HG03439 (cell line): Measurements from ENCODE around the gene EID3.
"Not testable (repeated sequence)": the region's sequence is repeated elsewhere in the genome, so short reads cannot be mapped to it uniquely, and the experiment has no call there.

ENCODE experiments used
- ATAC-seq: cut with Tn5 transposase; IDR thresholded peaks from one replicate; pipeline ENCODE4 v1.9.1; 2021; ENCODE audit warnings: mild to moderate bottlenecking, moderate library complexity; ENCODE audit not compliant: unreplicated experiment

Gene EID3

DNA sequence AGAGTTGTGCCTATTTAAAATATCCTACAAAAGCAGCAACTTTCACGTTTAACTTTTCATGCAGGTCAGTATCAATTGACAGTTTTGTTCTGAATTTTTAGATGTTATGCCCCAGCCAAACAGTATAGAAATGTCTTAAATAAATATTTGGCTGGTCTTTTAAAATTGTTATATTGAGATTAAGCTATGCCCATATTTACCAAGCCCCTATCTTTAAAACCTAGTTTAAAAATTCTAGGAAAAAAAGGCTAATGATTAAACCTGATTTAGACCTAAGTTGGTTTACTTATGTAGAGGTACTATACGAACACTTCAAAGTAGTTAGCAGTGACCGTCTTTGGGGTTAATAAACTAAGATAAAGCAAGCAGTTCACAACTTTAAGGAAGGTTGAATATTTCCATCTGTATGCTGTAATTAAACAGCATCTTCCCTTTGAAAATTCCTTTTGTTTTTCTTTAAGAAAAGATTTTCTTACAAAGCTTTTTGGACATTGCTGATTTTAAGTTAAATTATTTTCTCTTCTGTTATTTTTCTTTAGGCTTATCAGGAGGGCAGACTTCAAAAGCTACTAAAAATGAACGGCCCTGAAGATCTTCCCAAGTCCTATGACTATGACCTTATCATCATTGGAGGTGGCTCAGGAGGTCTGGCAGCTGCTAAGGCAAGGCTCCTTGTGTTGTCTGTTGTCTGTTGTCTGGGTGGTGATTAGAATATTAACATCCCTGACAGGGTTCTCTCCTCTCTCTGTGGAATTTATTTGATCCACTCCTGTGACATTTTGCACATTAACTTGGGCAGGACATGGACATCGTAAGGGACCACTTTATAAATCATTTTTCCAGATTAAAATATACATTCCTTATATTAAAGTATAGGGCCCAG is 7.5 kb downstream of the EID3 start:
- no peak for ATAC-seq

- ATAC-seq, result no peak
These were observed 8.7 kb downstream of the EID3 start for GRCh38 chr12:104312202-104312601.

DNA sequence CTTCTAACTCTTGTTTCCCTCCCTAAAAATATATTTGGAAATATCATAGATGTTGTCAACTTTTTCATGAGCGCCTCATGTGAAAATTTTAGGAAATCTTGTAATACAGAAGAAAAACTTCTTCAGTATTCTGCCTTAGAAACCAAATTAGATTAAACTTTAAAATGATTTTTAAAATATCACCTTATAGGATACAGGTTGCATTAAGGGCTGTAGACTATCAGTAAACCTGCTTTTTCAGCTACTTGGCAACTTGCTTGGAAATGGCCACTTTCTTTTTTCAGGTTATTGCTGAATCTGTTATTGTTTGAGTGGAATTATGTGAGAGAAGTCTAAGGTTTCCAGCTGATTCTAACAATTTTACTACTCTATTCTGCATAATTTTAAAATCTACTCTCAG is 9.1 kb downstream of the EID3 start:
- no peak for ATAC-seq

DNA sequence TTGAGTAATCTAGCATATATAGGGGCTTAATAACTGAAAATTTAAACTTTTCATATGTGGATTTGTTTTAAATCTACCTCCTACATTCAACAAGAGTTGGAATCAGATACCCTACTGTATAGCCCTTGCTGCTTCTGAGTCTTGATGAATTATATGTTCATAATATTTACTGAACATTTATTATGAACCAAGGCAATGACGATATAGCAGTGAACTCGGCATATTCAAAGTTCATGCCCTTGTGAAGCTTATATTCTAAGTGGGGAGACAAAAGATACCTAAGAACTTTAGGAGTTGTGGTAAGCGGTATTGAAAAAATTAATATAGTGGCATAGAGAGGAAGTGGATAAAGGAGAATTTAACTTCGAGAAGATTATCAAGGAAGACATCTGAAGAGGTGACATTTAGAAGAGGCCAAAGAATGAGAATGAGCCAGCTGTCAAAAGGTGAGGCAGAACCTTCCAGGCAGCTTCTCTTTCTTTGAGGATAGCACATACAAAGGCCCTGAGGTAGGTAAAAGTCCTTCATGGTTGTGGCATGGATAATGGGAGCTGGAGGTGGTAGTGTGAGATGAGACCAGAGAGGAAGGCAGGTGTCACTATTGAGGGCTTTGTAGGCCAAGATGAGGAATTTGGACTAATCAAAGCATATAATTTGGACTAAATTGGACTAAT is 10.2 kb downstream of the EID3 start:
- no peak for ATAC-seq

DNA sequence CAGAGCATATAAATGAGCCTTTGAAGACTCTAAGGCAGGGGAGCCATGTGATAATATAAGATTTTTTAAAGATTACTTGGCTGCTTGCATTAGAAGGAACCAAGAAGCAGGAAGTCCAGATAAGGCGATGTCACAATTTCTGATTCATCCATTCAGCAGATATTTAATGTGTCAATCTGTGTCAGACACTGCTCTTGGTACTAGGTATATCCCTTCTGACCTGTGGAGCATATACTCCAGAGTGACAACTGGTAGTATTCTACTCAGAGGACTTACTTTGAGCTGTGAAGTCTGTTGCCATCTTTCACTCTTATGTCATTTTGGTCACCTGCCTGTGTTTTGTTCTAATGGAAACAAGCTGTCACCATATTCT is 10.7 kb downstream of the EID3 start:
- no peak for ATAC-seq

GRCh38 chr12:104315326-104316224 is 12.0 kb downstream of the EID3 start:
- ATAC-seq, result no peak

DNA sequence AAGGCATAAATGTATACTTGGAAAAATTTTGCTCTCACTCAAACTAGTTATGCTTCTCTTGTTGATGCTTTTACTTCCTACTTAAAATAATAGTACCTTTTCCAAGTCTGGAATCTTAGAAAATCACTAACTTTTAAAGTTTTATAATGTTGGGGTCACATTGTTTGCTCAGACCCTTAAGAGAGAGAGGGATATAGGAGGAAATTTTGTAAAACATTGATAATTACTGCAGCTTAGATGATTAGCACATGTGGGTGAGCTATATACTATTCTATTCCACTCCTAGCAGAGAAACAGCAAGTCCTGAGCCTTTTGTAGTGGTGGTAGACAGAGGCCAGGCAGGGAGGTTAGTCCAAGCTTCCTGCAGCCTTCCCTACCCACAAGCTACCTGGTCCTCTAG is 13.4 kb downstream of the EID3 start:
- no peak for ATAC-seq

DNA sequence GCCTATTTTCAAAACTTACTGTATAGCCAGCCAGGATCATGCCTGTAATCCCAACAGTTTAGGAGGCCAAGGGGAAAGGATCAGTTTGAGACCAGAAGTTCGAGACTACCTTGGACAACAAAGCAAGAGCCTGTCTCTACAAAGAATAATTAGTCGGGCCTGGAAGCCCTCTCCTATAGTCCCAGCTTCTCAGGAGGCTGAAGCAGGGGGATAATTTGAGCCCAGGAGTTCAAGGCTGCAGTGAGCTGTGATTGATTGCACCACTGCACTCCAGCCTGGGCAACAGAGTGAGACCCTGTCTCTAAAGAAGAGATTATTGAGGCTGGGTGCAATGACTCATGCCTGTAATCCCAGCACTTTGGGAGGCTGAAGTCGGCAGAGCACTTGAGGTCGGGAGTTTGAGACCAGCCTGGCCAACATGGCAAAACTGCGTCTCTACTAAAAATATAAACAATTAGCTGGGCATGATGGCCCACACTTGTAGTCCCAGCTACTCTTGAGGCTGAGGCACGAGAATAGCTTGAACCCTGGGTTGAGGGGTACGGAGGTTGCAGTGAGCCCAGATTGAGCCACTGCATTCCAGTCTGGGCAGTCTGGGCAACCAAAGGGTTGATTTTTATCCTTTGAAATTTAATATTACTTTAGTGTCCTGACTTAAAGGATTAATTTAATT is 14.1 kb downstream of the EID3 start:
- ATAC-seq, result no peak

- no peak for ATAC-seq
These were observed 15.5 kb downstream of the EID3 start for GRCh38 chr12:104319028-104319427.

DNA sequence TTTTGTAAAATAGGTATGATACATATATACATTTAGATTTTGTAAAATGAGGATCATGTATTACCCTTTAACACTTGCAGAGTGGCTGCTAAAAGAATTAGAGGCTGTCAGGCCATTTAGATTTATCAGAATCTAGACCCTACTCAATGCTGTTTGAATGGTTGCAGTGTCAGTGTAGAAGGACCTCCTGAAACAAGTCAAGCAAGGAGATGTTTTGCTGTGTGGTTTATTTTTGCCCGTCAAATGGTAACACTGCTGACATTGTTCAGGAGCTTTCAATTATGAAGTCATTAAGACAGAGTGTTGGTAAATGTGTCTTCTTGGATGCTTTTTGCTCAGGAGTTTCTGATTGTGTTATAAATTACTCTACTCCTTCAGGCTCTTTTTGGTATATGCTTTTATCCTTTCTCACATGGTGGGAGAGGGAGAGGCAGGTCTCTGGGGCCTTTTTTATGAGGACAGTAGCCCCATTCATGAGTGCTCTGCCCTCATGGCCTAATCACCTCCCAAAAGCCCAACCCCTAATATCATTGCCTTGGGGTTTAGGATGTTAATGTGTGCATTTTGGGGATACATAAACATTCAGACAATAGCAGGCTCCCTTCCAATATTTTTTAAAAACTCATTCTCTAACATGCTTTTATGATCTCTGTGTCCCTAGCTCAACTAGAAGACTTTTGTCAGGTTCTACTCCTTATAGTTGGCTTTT is 16.5 kb downstream of the EID3 start:
- no peak for ATAC-seq

- no peak for ATAC-seq
These were observed 17.1 kb downstream of the EID3 start for GRCh38 chr12:104320627-104321024.

GRCh38 chr12:104321949-104322348 is 18.4 kb downstream of the EID3 start:
- no peak for ATAC-seq

GRCh38 chr12:104322533-104322932 is 19.0 kb downstream of the EID3 start:
- ATAC-seq, result not testable (repeated sequence)

DNA sequence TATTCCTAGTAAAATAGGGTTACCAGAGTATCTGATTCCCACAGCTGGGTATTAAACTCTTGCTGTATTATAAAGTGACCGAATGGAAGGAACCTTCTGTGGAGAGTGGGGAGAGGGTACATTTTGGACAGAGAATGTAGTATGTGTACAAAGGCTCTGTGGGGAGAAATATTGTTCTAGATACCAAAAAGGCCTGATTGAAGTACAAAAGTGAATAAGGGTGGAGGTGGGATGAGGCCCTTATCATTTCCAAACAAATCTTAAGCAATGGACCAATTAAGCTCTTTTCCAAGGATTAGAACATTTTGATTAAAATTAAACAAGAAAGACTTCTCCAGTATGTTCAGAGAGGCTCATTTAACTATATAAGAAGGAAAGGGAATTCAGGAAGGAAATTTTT is 20.4 kb downstream of the EID3 start:
- ATAC-seq, result no peak

GRCh38 chr12:104328278-104328677 is 24.7 kb downstream of the EID3 start:
- ATAC-seq, result not testable (repeated sequence)

GRCh38 chr12:104328790-104329189 is 25.3 kb downstream of the EID3 start:
- ATAC-seq, result no peak

GRCh38 chr12:104329707-104330532 is 26.4 kb downstream of the EID3 start:
- ATAC-seq, result no peak

DNA sequence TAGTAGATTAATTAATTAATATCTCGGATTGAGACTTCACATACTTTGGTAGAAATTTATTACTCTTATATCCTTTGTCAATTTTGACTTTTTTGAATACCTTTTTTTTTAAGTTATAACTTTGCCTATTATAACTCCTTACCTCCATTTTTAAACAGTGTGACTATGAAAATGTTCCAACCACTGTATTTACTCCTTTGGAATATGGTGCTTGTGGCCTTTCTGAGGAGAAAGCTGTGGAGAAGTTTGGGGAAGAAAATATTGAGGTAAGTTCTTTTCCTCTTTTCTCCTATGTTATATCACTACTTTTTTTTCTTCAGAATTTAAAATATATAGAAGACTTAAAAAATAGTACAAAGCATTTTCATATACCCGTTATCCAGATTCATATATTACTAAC is 27.8 kb downstream of the EID3 start:
- ATAC-seq, result no peak

GRCh38 chr12:104332273-104332672 is 28.7 kb downstream of the EID3 start:
- not testable (repeated sequence) for ATAC-seq
